Ascending aorta (tissue), 2 donors: ENCODE data around the gene MMS19. TPM values are rescaled to one million over a fixed set of nuclear protein-coding genes. Genes with fewer than 3 reads are reported as not detected.

Experiments
- DNase-seq, 2 donors: peaks; one replicate each; pipeline ENCODE4 v3.0.0-alpha.2; 2019; ENCODE audit warnings: low spot score in 2 of 2
- H3K27ac ChIP-seq, 2 donors: fragments of 200-600 bp; sonication (generic); one replicate each; pipeline ENCODE4 v1.5.1; 2016 to 2017; ENCODE audit warnings: mild to moderate bottlenecking in 1 of 2
- H3K27me3 ChIP-seq: fragments of 200-600 bp; sonication (generic); one replicate; pipeline ENCODE4 v1.5.1; 2017
- H3K36me3 ChIP-seq, 2 donors: fragments of 200-600 bp; sonication (generic); one replicate each; pipeline ENCODE4 v1.5.1; 2016
- H3K4me1 ChIP-seq, 2 donors: fragments of 200-600 bp; sonication (generic); one replicate each; pipeline ENCODE4 v1.5.1; 2016 to 2017; ENCODE audit warnings: mild to moderate bottlenecking in 1 of 2
- H3K4me3 ChIP-seq, 2 donors: fragments of 200-600 bp; sonication (generic); one replicate each; pipeline ENCODE4 v1.5.1; 2016 to 2017; ENCODE audit warnings: mild to moderate bottlenecking in 1 of 2
- H3K9me3 ChIP-seq, 2 donors: fragments of 200-600 bp; sonication (generic); one replicate each; pipeline ENCODE4 v1.5.1; 2016
- intact Hi-C: fragments of 100-400 bp; cut with DNase I; formaldehyde crosslinking; loops from one replicate; pipeline ENCODE4 v1.15.1; 2023
- total RNA-seq: library from RNA; depleted of rRNA; stranded (reverse); fragments of >200 nt; gene quantifications from one replicate; pipeline ENCODE4 v1.1.0, GENCODE V29; 2016
- TF ChIP-seq, protein P1 (sequence below), 3 experiments: fragments of 200-600 bp in 2 of 3; fragments of 450-650 bp in 1 of 3; sonication (generic) in 2 of 3; IDR thresholded peaks; one replicate each; pipeline ENCODE4 v1.5.1; 2016 to 2019; ENCODE audit warnings: antibody characterized with exemption in 3 of 3, mild to moderate bottlenecking in 1 of 3, moderate library complexity in 1 of 3

The MMS19 gene
- total RNA-seq, 1 donor from 2014 or later: 34.0 TPM

GRCh38 chr10:97412891-97413304 is 85.3 kb downstream of the MMS19 start:
- TF ChIP-seq, protein P1, sequence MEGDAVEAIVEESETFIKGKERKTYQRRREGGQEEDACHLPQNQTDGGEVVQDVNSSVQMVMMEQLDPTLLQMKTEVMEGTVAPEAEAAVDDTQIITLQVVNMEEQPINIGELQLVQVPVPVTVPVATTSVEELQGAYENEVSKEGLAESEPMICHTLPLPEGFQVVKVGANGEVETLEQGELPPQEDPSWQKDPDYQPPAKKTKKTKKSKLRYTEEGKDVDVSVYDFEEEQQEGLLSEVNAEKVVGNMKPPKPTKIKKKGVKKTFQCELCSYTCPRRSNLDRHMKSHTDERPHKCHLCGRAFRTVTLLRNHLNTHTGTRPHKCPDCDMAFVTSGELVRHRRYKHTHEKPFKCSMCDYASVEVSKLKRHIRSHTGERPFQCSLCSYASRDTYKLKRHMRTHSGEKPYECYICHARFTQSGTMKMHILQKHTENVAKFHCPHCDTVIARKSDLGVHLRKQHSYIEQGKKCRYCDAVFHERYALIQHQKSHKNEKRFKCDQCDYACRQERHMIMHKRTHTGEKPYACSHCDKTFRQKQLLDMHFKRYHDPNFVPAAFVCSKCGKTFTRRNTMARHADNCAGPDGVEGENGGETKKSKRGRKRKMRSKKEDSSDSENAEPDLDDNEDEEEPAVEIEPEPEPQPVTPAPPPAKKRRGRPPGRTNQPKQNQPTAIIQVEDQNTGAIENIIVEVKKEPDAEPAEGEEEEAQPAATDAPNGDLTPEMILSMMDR (IDR thresholded peaks at IDR 0.05): no peak
- DNase-seq: no peak
- Histone ChIP-seq H3K4me3 (no peak overlapping the region), H3K9me3 (no peaks in the 10 kb centered on the region), H3K27me3 (no peaks in the 10 kb centered on the region), H3K4me1 (no peaks in the 10 kb centered on the region), H3K36me3 (no peaks in the 10 kb centered on the region), H3K27ac (no peak overlapping the region)
- intact Hi-C loops: no loop called here

DNA sequence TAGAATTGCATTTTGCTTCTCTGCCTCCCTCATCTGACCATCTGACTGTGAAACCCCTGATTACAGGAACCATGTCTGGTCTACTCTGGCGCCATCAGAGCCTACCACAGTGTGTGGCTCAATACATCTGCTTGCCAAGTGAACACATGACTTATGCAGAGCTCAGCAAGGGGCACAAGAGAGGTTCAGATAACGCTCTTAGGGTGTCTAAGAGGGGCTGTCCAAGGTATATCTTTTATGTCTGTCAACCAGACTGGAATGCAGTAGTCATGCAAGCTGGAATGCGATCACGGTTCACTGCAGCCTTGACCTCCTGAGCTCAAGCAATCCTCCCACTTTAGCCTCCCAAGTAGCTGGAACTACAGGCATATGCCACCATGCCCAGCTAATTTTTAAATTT is 86.8 kb downstream of the MMS19 start:
- TF ChIP-seq, protein P1 (IDR thresholded peaks at IDR 0.05): no peak
- Histone ChIP-seq H3K36me3 (no peaks in the 10 kb centered on the region), H3K4me3 (no peak overlapping the region), H3K9me3 (no peaks in the 10 kb centered on the region), H3K27ac (no peak overlapping the region), H3K4me1 (peaks cover 0 to 3% of the 10 kb centered on the region in 2 donors), H3K27me3 (no peaks in the 10 kb centered on the region)
- DNase-seq: no peak
- intact Hi-C loops: no loop called here

DNA sequence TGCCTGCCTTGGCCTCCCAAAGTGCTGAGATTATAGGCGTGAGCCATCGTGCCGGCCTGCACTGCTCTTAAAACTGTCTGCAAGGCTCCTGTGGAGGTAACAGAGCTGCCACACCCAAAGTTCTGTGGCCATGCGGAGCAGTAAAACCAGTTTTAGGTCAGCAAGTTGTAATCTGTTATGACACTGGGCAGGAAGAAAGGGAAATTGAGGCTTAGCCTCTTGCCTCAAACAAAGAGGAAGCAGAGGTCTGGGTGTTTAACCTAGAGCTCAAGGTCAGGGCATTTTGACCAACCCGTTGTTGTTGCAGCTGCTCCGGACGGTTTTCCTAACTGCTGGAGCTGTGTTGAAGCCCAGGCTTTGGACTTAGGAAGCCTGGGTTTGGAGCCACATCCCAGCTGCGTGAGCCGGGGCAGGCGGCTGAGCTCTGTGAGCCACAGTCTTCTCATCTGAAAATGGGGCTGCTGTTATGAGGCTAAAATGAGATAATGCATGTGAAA is 89.7 kb downstream of the MMS19 start:
- Histone ChIP-seq H3K4me3 (no peak overlapping the region), H3K36me3 (no peaks in the 10 kb centered on the region), H3K27me3 (no peaks in the 10 kb centered on the region), H3K27ac (no peak overlapping the region), H3K9me3 (no peaks in the 10 kb centered on the region), H3K4me1 (peaks cover 0 to 3% of the 10 kb centered on the region in 2 donors)
- DNase-seq: no peak
- intact Hi-C loops: no loop called here
- TF ChIP-seq, protein P1 (IDR thresholded peaks at IDR 0.05): no peak

Other genes starting within 250 kb of the MMS19 start
- gene ARHGAP19, start 205.8 kb downstream of the MMS19 start, total RNA-seq: 4.5 TPM
- gene FRAT1, start 179.2 kb downstream of the MMS19 start, total RNA-seq: 5.2 TPM
- 32.0 TPM for gene FRAT2, start 163.7 kb downstream of the MMS19 start, total RNA-seq
- 5.9 TPM for gene RRP12, start 97.1 kb downstream of the MMS19 start, total RNA-seq
- 171 TPM for gene PGAM1, start 72.2 kb downstream of the MMS19 start, total RNA-seq
- gene EXOSC1, start 52.4 kb downstream of the MMS19 start, total RNA-seq: 11.3 TPM
- gene ZDHHC16, start 52.2 kb downstream of the MMS19 start, total RNA-seq: 30.4 TPM
- 33.0 TPM for gene UBTD1, start 502 bp upstream of the MMS19 start, total RNA-seq
- gene ANKRD2, start 74.4 kb upstream of the MMS19 start, total RNA-seq: not detected
- gene HOGA1, start 86.0 kb upstream of the MMS19 start, total RNA-seq: 2.6 TPM
- not detected for gene C10orf62, start 91.3 kb upstream of the MMS19 start, total RNA-seq
- 2.3 TPM for gene MORN4, start 135.1 kb upstream of the MMS19 start, total RNA-seq
- gene PI4K2A, start 142.2 kb upstream of the MMS19 start, total RNA-seq: 33.7 TPM
- gene AVPI1, start 188.8 kb upstream of the MMS19 start, total RNA-seq: 23.7 TPM
- gene MARVELD1, start 215.3 kb upstream of the MMS19 start, total RNA-seq: 43.7 TPM
- 62.2 TPM for gene ZFYVE27, start 238.7 kb upstream of the MMS19 start, total RNA-seq